Measurements from ENCODE around the gene NDUFC1. TPM values are rescaled to one million over a fixed set of nuclear protein-coding genes. Genes with fewer than 3 reads are reported as not detected.

Gene NDUFC1
- total RNA-seq: 14.7 and 17.2 TPM in 2 replicates

DNA sequence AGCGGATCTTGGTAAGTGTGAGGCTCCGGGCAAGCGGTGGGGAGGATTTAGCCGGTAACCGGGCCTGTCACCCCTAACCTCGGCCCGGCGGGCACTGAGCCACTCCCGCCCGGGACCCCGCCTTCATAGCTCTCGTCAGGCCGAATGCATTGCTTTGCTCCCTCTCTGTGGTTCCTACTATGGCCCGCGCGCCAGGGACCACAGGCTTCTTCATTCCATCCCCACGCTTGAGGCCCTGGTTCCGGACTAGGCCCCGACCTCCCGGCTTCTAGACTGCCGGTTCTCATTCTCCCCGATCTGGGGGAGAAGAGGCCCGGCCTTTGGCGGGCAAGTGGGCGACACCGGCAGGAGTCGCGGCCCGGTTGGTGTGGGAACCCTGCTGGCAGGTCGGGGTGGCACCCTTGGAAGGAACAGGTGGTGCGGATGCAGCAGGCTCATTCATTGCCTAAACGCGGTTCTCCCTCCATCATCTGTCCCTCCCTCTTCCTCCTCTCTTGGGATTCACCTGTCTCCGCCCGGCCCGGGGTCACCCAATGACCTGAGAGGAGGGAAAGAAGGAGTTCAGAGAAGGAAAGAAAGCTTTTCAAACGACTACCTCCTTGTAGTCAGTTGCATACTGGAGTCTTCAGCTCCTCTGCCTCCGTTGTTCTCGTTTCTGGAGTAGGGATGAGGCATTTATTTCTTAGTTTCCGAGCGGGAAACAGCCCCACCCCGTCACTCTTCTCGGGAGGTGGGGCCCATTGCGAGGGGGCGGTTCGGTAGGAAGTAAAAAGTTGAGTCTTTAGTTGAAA is at the start of gene NDUFC1:
Gene NDUFC1, minus strand, starts transcription at position 657 of the 791 bp plus-strand sequence. CDS start 6,679 bp downstream, outside the sequence.

GRCh38 chr4:139301113-139301820 is 1.0 kb downstream of the NDUFC1 start, which contains the start of gene NAA15:
Gene NAA15, plus strand, starts transcription at chr4:139301505. Its CDS starts 273 bp downstream, at chr4:139301778.

GRCh38 chr4:139279760-139280620 is 22.3 kb downstream of the NDUFC1 start, which contains the start of gene MGARP:
Gene MGARP, minus strand, starts transcription at chr4:139280225. Its CDS starts 67 bp downstream, at chr4:139280158.

Small RNAs within 50 kb of the gene (small RNA-seq; reads per million reads assigned to genes)
- not detected for gene RNU6-1074P (ENCODE audit: low replicate concordance)
- gene RNU6-1214P (ENCODE audit: low replicate concordance): not detected

Other genes starting within 250 kb of the NDUFC1 start
- gene ELF2, start 125.3 kb downstream of the NDUFC1 start, total RNA-seq: 32.8 and 34.8 TPM in 2 replicates
- 2.3 and 3.3 TPM in 2 replicates for gene MGARP, start 22.3 kb downstream of the NDUFC1 start, total RNA-seq
- gene NAA15, start 972 bp downstream of the NDUFC1 start, total RNA-seq: 27.6 and 59.1 TPM in 2 replicates
- gene RAB33B, start 151.6 kb upstream of the NDUFC1 start, total RNA-seq: 11.7 and 13.3 TPM in 2 replicates